ENCODE data around the gene MXD4. TPM values are rescaled to one million over a fixed set of nuclear protein-coding genes. Genes with fewer than 3 reads are reported as not detected.

MXD4 gene
- total and polyA plus RNA-seq, 2 experiments from 2014 or later, result 30.9 to 70.5 TPM

DNA sequence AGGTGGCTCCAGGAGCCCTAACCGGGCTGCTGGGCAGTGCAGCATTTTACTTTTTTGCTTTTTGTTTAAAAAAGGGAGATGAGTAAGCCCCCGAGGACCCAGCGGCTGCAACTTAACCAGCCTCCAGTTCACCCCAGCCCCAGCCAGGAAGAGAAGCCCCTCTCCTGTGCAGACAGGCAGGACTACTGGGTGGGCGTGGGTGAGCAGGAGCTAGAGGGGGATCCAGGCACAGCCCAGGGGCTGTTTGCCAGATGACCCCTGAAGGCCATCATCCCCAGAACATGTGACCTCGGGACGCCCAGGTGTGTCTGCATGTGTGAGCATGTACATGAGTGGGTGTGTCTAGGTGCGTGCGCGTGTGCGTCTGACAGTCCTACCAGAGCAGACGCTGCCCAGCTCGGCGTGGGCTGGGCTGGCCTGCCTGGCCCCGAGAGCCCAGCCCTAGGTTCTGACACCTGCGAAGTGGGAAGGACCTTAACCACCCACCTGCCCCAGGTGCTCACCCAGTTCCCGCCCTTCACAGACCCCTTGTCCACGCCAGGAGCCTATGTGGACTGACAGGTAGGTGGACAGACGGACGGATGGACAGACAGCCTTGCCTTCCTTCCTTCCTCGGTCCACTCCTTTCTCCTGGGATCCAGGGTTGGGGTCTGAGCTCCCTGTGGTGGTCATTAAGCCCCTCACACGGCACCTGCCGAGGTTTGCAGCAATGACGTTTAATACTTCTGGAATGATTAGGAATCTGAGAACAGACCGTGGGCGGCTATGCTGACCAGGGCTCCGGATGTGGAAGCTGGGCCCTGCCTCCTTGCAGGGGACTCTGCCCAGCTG is 12.2 kb downstream of the MXD4 start:
- Histone ChIP-seq H3K9ac (no peak overlapping the region), H3K4me1 (ENCODE audit: insufficient read depth) (no peaks in the 10 kb centered on the region), H3K36me3 (ENCODE audit: low read depth) (peaks cover 4% of the 10 kb centered on the region; the same call in 1 of the 2 replicates), H2AFZ (no peak overlapping the region), H3K4me3 (no peak overlapping the region), H3K27ac (no peak overlapping the region), H3K27me3 (replicated peaks; ENCODE audit: insufficient read depth) (no peaks in the 10 kb centered on the region), H3F3A (ENCODE audit: insufficient read depth) (0 out of 2 replicates have a peak, but pooled peaks cover under 1% of the 10 kb centered on the region), H3K4me2 (ENCODE audit: unreplicated experiment) (no peak overlapping the region), H3K79me2 (ENCODE audit: insufficient read depth) (peaks cover 18% of the 10 kb centered on the region), H3K9me2 (ENCODE audit: insufficient read depth) (no peaks in the 10 kb centered on the region), H4K20me1 (ENCODE audit: insufficient read depth) (no peaks in the 10 kb centered on the region; the same call in 1 of the 2 replicates), H3K9me3 (ENCODE audit: low read depth) (no peaks in the 10 kb centered on the region)
- no peak for TF ChIP-seq EZH2 (IDR thresholded peaks at IDR 0.05; ENCODE audit: insufficient read depth, poor library complexity, severe bottlenecking)
- no peak for TF ChIP-seq EZH2phosphoT487 (IDR thresholded peaks at IDR 0.05; ENCODE audit: insufficient read depth, low read depth)
- in situ Hi-C loops (cut with MboI), result no loop called here
- 87 to 91% methylated on average over 26 of the region's 26 CpGs for WGBS, 2 experiments (ENCODE audit: low coverage in 1 of 2, low lambda C conversion rate in 2 of 2, missing lambda C conversion rate in 2 of 2)
- no peak for DNase-seq

- WGBS, 2 experiments (ENCODE audit: low coverage in 1 of 2, low lambda C conversion rate in 2 of 2, missing lambda C conversion rate in 2 of 2), result 89 to 91% methylated on average over 10 of the region's 10 CpGs
- Histone ChIP-seq H4K20me1 (ENCODE audit: insufficient read depth) (no peaks in the 10 kb centered on the region), H3K9ac (no peak overlapping the region), H3K4me3 (no peak overlapping the region), H3K4me2 (ENCODE audit: unreplicated experiment) (no peak overlapping the region), H3K4me1 (ENCODE audit: insufficient read depth) (no peaks in the 10 kb centered on the region), H3K79me2 (ENCODE audit: insufficient read depth) (peaks cover 9% of the 10 kb centered on the region; the same call in 1 of the 2 replicates), H3K27ac (no peak overlapping the region), H3K9me2 (ENCODE audit: insufficient read depth) (no peaks in the 10 kb centered on the region), H3K27me3 (replicated peaks; ENCODE audit: insufficient read depth) (no peaks in the 10 kb centered on the region), H3K9me3 (ENCODE audit: low read depth) (no peaks in the 10 kb centered on the region), H3F3A (ENCODE audit: insufficient read depth) (peaks cover 9% of the 10 kb centered on the region), H2AFZ (no peak overlapping the region), H3K36me3 (ENCODE audit: low read depth) (no peaks in the 10 kb centered on the region; the same call in 1 of the 2 replicates)
- TF ChIP-seq EZH2phosphoT487 (IDR thresholded peaks at IDR 0.05; ENCODE audit: insufficient read depth, low read depth) (no peak), EZH2 (IDR thresholded peaks at IDR 0.05; ENCODE audit: insufficient read depth, poor library complexity, severe bottlenecking) (no peak)
- no peak for DNase-seq
- in situ Hi-C loops (cut with MboI), result no loop called here
These were observed 13.1 kb downstream of the MXD4 start for GRCh38 chr4:2248821-2249261.

DNA sequence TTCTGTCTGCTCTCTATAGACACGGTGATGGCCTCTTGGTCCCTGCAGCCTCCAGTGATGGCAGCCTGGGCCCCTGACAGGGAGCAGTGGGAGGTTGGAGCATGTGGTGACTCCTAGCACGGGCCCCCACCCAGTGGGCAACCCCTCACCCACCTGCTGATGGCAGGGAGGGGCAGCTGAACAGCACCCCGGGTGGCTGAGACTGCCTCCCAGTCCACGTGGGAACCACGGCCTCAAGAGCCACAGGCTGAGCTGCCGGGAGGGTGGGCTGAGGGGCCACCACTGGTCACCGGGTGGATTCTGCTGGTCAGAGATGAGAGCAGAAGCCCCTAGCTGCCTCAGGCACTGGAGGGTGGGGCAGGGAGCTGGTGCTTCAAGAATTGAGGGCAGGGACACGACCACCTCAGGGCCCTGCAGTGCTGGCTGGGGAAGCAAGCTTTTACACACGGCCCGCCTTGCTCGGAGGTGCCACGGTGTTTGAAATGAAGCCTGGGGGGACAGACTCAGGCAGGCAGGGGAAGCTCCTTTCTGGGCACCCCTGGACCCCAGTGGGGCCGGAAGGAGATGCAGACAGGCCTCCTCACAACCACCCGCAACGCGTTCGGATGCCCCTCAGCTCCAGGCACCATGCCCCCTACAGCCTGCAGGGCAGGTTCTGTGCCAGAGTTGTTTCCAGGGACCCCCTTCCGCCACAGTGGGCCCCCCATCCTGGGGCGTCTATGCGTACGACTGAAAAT is 13.7 kb downstream of the MXD4 start:
- H4K20me1 ChIP-seq (ENCODE audit: insufficient read depth), result no peaks in the 10 kb centered on the region
- no peak overlapping the region for H3K9ac ChIP-seq
- H3K27me3 ChIP-seq (replicated peaks; ENCODE audit: insufficient read depth), result no peaks in the 10 kb centered on the region
- no peak overlapping the region for H2AFZ ChIP-seq
- no peak overlapping the region for H3K27ac ChIP-seq
- peaks cover 3% of the 10 kb centered on the region; the same call in 1 of the 2 replicates for H3K79me2 ChIP-seq (ENCODE audit: insufficient read depth)
- no peaks in the 10 kb centered on the region for H3K9me3 ChIP-seq (ENCODE audit: low read depth)
- H3F3A ChIP-seq (ENCODE audit: insufficient read depth), result peaks cover 16% of the 10 kb centered on the region
- H3K4me3 ChIP-seq, result no peak overlapping the region
- H3K9me2 ChIP-seq (ENCODE audit: insufficient read depth), result no peaks in the 10 kb centered on the region
- no peak for TF ChIP-seq EZH2phosphoT487 (IDR thresholded peaks at IDR 0.05; ENCODE audit: insufficient read depth, low read depth)
- TF ChIP-seq EZH2 (IDR thresholded peaks at IDR 0.05; ENCODE audit: insufficient read depth, poor library complexity, severe bottlenecking), result no peak
- no peak overlapping the region for H3K4me2 ChIP-seq (ENCODE audit: unreplicated experiment)
- in situ Hi-C loops (cut with MboI), result no loop called here
- WGBS, 2 experiments (ENCODE audit: low coverage in 1 of 2, low lambda C conversion rate in 2 of 2, missing lambda C conversion rate in 2 of 2), result 79 to 85% methylated on average over 19 to 21 of the region's 21 CpGs
- H3K36me3 ChIP-seq (ENCODE audit: low read depth), result no peaks in the 10 kb centered on the region; the same call in 1 of the 2 replicates
- no peaks in the 10 kb centered on the region for H3K4me1 ChIP-seq (ENCODE audit: insufficient read depth)
- no peak for DNase-seq
